HG02840 (cell line): ENCODE results near the gene SCGN.

ENCODE experiments used
- ATAC-seq: cut with Tn5 transposase; IDR thresholded peaks from one replicate; pipeline ENCODE4 v1.9.1; 2021; ENCODE audit warnings: mild to moderate bottlenecking, moderate library complexity, moderate number of reproducible peaks; ENCODE audit not compliant: unreplicated experiment, low FRiP score

Gene SCGN

GRCh38 chr6:25639653-25640052, 12.4 kb upstream of the SCGN start:
- ATAC-seq: no peak

GRCh38 chr6:25640446-25640845, 11.6 kb upstream of the SCGN start:
- no peak for ATAC-seq

- no peak for ATAC-seq
These were observed 11.1 kb upstream of the SCGN start for GRCh38 chr6:25640891-25641290.

- ATAC-seq: no peak
These were observed 10.6 kb upstream of the SCGN start for GRCh38 chr6:25641377-25641776.

GRCh38 chr6:25641940-25642666, 9.9 kb upstream of the SCGN start:
- ATAC-seq: no peak

GRCh38 chr6:25642667-25643328, 9.2 kb upstream of the SCGN start:
- no peak for ATAC-seq

- ATAC-seq: no peak
These were observed 6.1 kb upstream of the SCGN start for GRCh38 chr6:25645916-25646315.

- ATAC-seq: no peak
These were observed 2.4 kb upstream of the SCGN start for GRCh38 chr6:25649611-25650010.

- ATAC-seq: no peak
These were observed 3.7 kb downstream of the SCGN start for GRCh38 chr6:25655723-25656122.

- ATAC-seq: no peak
These were observed 7.8 kb downstream of the SCGN start for GRCh38 chr6:25659633-25660368.

- ATAC-seq: no peak
These were observed 8.5 kb downstream of the SCGN start for GRCh38 chr6:25660512-25660911.

GRCh38 chr6:25661129-25661779, 9.2 kb downstream of the SCGN start:
- no peak for ATAC-seq

- ATAC-seq: no peak
These were observed 13.4 kb downstream of the SCGN start for GRCh38 chr6:25665455-25665854.

GRCh38 chr6:25669413-25669812, 17.4 kb downstream of the SCGN start:
- no peak for ATAC-seq

GRCh38 chr6:25670208-25670607, 18.2 kb downstream of the SCGN start:
- no peak for ATAC-seq

GRCh38 chr6:25670793-25671513, 18.9 kb downstream of the SCGN start:
- no peak for ATAC-seq

- no peak for ATAC-seq
These were observed 19.6 kb downstream of the SCGN start for GRCh38 chr6:25671652-25672051.

- no peak for ATAC-seq
These were observed 23.2 kb downstream of the SCGN start for GRCh38 chr6:25675167-25675566.

- ATAC-seq: no peak
These were observed 24.8 kb downstream of the SCGN start for GRCh38 chr6:25676775-25677174.

- ATAC-seq: no peak
These were observed 29.8 kb downstream of the SCGN start for GRCh38 chr6:25681848-25682247.
